K562 (cell line): ENCODE measurements around the gene CYP4B1. TPM values are rescaled to one million over a fixed set of nuclear protein-coding genes. Genes with fewer than 3 reads are reported as not detected.
"Not testable (repeated sequence)": the region's sequence is repeated elsewhere in the genome, so short reads cannot be mapped to it uniquely, and the experiment has no call there.

Source experiments
- ATAC-seq: fragments of 200-7000 bp; cut with Tn5 transposase; 3 replicates; pipeline ENCODE4 v1.9.1; 2020; ENCODE audit warnings: moderate library complexity
- BruUV-seq: library from RNA; stranded (reverse); fragments of 400-500 nt; replicated peaks from 2 replicates; lab custom pipeline; 2021; lab: Mats Ljungman, UMichigan
- CTCF ChIA-PET: fragments of 300-600 bp; formaldehyde crosslinking; extraction: SDS; loops from one replicate; lab custom pipeline; 2021; ENCODE audit warnings: low intra/inter-chr PET ratio; lab: Yijun Ruan, JAX
- POLR2A ChIA-PET: fragments of 300-600, 350-650 bp; sonication (Branson Sonifier 250); formaldehyde crosslinking; extraction: SDS; loops from one replicate; lab custom pipeline; 2021; ENCODE audit warnings: antibody characterized with exemption, inconsistent platforms; lab: Yijun Ruan, JAX
- DNase-seq, 4 experiments: peaks; one replicate each; pipeline versions ENCODE4 v3.0.0 to v3.0.0-alpha.2; 2011 to 2018; ENCODE audit warnings: low spot score in 3 of 4, mixed read lengths in 3 of 4; ENCODE audit errors: extremely low read depth in 1 of 4
- FAIRE-seq: peaks from 2 replicates; lab custom pipeline; 2011; peaks lifted over from hg19 to GRCh38; lab: Jason Lieb, UNC
- H2AFZ ChIP-seq: 2 replicates; pipeline ENCODE4 v1.6.0; 2011; ENCODE audit warnings: low read depth, low read length, control low read depth, inconsistent platforms
- H3K27ac ChIP-seq: fragments of 200-600 bp; 3 replicates; pipeline ENCODE4 v1.8.0; 2011; ENCODE audit warnings: low read depth, mild to moderate bottlenecking, control low read depth, inconsistent platforms, low read length, moderate library complexity, mixed read lengths; ENCODE audit errors: extremely low read depth
- H3K27me3 ChIP-seq, 2 experiments: fragments of 300-600 bp in 1 of 2; 2 replicates in 1 of 2; 3 replicates in 1 of 2; pipeline versions ENCODE4 v1.6.0 to v1.8.0; 2011; ENCODE audit warnings: inconsistent platforms in 2 of 2, low read length in 2 of 2, mild to moderate bottlenecking in 1 of 2, mixed read lengths in 1 of 2, moderate library complexity in 1 of 2; ENCODE audit not compliant: control insufficient read depth in 2 of 2, insufficient read depth in 2 of 2
- H3K36me3 ChIP-seq: fragments of 300-600 bp; 3 replicates; pipeline ENCODE4 v1.8.0; 2011; ENCODE audit warnings: mild to moderate bottlenecking, low read length, inconsistent platforms; ENCODE audit not compliant: control insufficient read depth, insufficient read depth
- H3K4me1 ChIP-seq, 2 experiments: fragments of 200-600 bp in 1 of 2; replicated peaks in 1 of 2; 2 replicates in 1 of 2; 3 replicates in 1 of 2; pipeline versions ENCODE4 v1.5.1 to v1.8.0; 2011; ENCODE audit warnings: inconsistent platforms in 2 of 2, low read length in 2 of 2, mild to moderate bottlenecking in 1 of 2, mixed read lengths in 1 of 2, moderate library complexity in 1 of 2; ENCODE audit not compliant: control insufficient read depth in 2 of 2, insufficient read depth in 2 of 2
- H3K4me2 ChIP-seq: 2 replicates; pipeline ENCODE4 v1.6.1; 2011; ENCODE audit warnings: low read length, control low read depth, inconsistent platforms, mixed read lengths; ENCODE audit not compliant: insufficient read depth
- H3K4me3 ChIP-seq: fragments of 200-600 bp; sonication (generic), shearing (Covaris generic); 2 replicates; pipeline ENCODE4 v1.5.1; 2016; ENCODE audit warnings: control low read depth, inconsistent platforms
- H3K79me2 ChIP-seq: fragments of 200-600 bp; 3 replicates; pipeline ENCODE4 v1.8.0; 2011; ENCODE audit warnings: low read length, inconsistent platforms; ENCODE audit not compliant: control insufficient read depth, insufficient read depth
- H3K9ac ChIP-seq, 2 experiments: 2 replicates each; pipeline versions ENCODE4 v1.6.0 to v1.6.1; 2011; ENCODE audit warnings: low read depth in 2 of 2, low read length in 2 of 2, control low read depth in 1 of 2, inconsistent platforms in 1 of 2, mild to moderate bottlenecking in 1 of 2, mixed read lengths in 1 of 2; ENCODE audit not compliant: insufficient read depth in 1 of 2
- H3K9me1 ChIP-seq: one replicate; pipeline ENCODE4 v1.6.0; 2011; ENCODE audit warnings: inconsistent platforms, mild to moderate bottlenecking, low read length, moderate library complexity; ENCODE audit not compliant: control insufficient read depth, insufficient read depth
- H3K9me3 ChIP-seq: replicated peaks from 2 replicates; pipeline ENCODE4 v1.5.1; 2011; ENCODE audit warnings: low read depth, low read length, inconsistent platforms; ENCODE audit not compliant: control insufficient read depth, insufficient read depth
- H4K20me1 ChIP-seq: replicated peaks from 2 replicates; pipeline ENCODE4 v1.6.1; 2011; ENCODE audit warnings: low read length, inconsistent platforms, mixed read lengths; ENCODE audit not compliant: control insufficient read depth, insufficient read depth
- ATF1 ChIP-seq, 2 experiments: fragments of 450-650 bp in 1 of 2; IDR thresholded peaks; 2 replicates each; pipeline ENCODE4 v1.6.1; 2016; ENCODE audit warnings: missing compliant biosample characterization in 1 of 2, missing genetic modification characterization in 1 of 2
- CREB1 ChIP-seq, 2 experiments: sonication (generic) in 1 of 2; formaldehyde crosslinking in 1 of 2; IDR thresholded peaks; 2 replicates each; pipeline versions ENCODE4 v1.6.1 to v1.8.0; 2012 to 2022; ENCODE audit warnings: inconsistent platforms in 1 of 2, mild to moderate bottlenecking in 1 of 2, missing genetic modification reagents in 1 of 2, moderate library complexity in 1 of 2
- CREM ChIP-seq: IDR thresholded peaks from 2 replicates; pipeline ENCODE4 v1.6.1; 2014; ENCODE audit warnings: antibody characterized with exemption, low read depth
- MTA1 ChIP-seq: fragments of 450-650 bp; IDR thresholded peaks from 2 replicates; pipeline ENCODE4 v1.6.1; 2017; ENCODE audit warnings: borderline replicate concordance
- PHF20 ChIP-seq: fragments of 450-650 bp; IDR thresholded peaks from 2 replicates; pipeline ENCODE4 v1.6.1; 2018; ENCODE audit not compliant: partially characterized antibody
- YY1 ChIP-seq, 3 experiments: IDR thresholded peaks; 2 replicates each; pipeline ENCODE4 v1.6.1; 2011; ENCODE audit warnings: low read length in 2 of 3, mild to moderate bottlenecking in 2 of 3, moderate library complexity in 2 of 3, borderline replicate concordance in 1 of 3, control low read depth in 1 of 3, low read depth in 1 of 3; ENCODE audit not compliant: insufficient read depth in 3 of 3, insufficient replicate concordance in 2 of 3, control insufficient read depth in 1 of 3, insufficient read length in 1 of 3; ENCODE audit errors: extremely low read depth in 1 of 3
- WGBS: fragments of 100-300 bp; shearing (Covaris generic); methylation state at CpG from one replicate; pipeline ENCODE4 v1.1.6; 2016; ENCODE audit warnings: low coverage, mixed read lengths; ENCODE audit not compliant: insufficient coverage; ENCODE audit errors: missing lambda C conversion rate; 5-methylcytosine and 5-hydroxymethylcytosine counted together
- in situ Hi-C: fragments of 300-500 bp; cut with MboI; formaldehyde crosslinking; loops from 4 replicates; pipeline ENCODE4 v1.15.0; 2018; ENCODE audit warnings: inconsistent platforms, mixed read lengths
- intact Hi-C: fragments of 100-400 bp; cut with micrococcal nuclease; formaldehyde crosslinking; loops from 2 replicates; pipeline ENCODE4 v1.14.2; 2022
- polyA plus RNA-seq, 8 experiments: library from polyadenylated mRNA; depleted of rRNA in 4 of 8; stranded (reverse) in 5 of 8; unstranded in 3 of 8; fragments of >200 nt; fragmentation: Nextera tagmentation in 2 of 8; fragmentation: Illumina TruSeq in 1 of 8; extraction: Ambion mirVana in 2 of 8; extraction: Trizol in 1 of 8; gene quantifications; 2 replicates each; pipeline versions ENCODE4 v1.2.1 to v1.2.3, GENCODE V29; 2011 to 2014; ENCODE audit warnings: inconsistent platforms in 1 of 8, missing spikeins in 1 of 8
- total RNA-seq, 7 experiments: library from RNA; depleted of rRNA in 6 of 7; stranded (reverse); fragments of >200 nt in 6 of 7; fragmentation: Illumina TruSeq in 2 of 7; extraction: Trizol in 2 of 7; gene quantifications; 2 replicates each; pipeline versions ENCODE4 v1.2.1 to v1.2.3, GENCODE V29; 2011 to 2021; ENCODE audit warnings: low replicate concordance in 1 of 7

CYP4B1 gene
- total and polyA plus RNA-seq, 9 of the 15 experiments (the other 6 are each of a cell fraction or from before 2014, with no cell fraction given), result 0.69 TPM; not detected in 8

GRCh38 chr1:46846386-46846785 lies 47.5 kb downstream of the CYP4B1 start:
- in situ Hi-C loops, intact Hi-C loops, H3K27ac ChIP-seq, BruUV-seq, H3K4me2 ChIP-seq, H3K4me3 ChIP-seq, ATAC-seq, CTCF ChIA-PET, H4K20me1 ChIP-seq, H3K79me2 ChIP-seq, H3K9me3 ChIP-seq, H3K9me1 ChIP-seq, FAIRE-seq: not testable (repeated sequence)
- peak overlapping the region; percentile 45; the same call in 1 of the 2 replicates for H2AFZ ChIP-seq
- peak in 1 of 4 experiments; percentile 10 for DNase-seq
- WGBS, result 0% methylated on average over 9 of the region's 9 CpGs
- TF ChIP-seq YY1 (IDR thresholded peaks at IDR 0.05; ENCODE audit: borderline replicate concordance in 1 of 3, control insufficient read depth in 1 of 3, extremely low read depth in 1 of 3, insufficient read depth in 3 of 3, insufficient read length in 1 of 3, insufficient replicate concordance in 2 of 3, low read depth in 1 of 3, low read length in 2 of 3), result peak in 2 of 3 experiments; percentile 18 to 48
- TF ChIP-seq, all 486 proteins: peak for 1; not testable (repeated sequence) for 485
- H3K27me3 ChIP-seq, H3K9ac ChIP-seq, H3K4me1 ChIP-seq, POLR2A ChIA-PET, H3K36me3 ChIP-seq: not testable (repeated sequence)

DNA sequence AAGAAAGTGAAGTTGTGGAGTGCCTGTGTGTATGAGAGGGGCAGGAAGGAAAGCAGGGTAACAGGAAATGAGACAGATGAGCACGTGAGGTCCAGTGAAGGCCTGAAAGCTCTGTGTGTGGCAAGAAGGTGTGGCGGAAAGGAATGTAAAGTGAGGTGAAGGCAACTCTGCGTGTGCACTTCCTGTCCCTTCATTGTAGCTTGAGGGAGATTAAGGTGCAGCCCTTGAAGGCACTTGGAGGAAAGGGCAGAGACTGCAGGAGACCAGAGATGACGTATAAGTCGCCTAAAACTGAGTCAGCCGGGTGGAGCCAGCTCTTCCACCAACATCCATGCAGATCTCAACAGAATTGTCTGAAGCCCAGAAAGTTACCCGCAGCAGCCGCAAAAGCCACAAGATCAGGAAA lies 58.8 kb downstream of the CYP4B1 start:
- intact Hi-C loops; H3K4me1 ChIP-seq; BruUV-seq; in situ Hi-C loops; H3K27ac ChIP-seq; H3K4me3 ChIP-seq; H3K36me3 ChIP-seq; CTCF ChIA-PET; TF ChIP-seq CREB1, ATF1 (CRISPR knock-in tag; IDR thresholded peaks at IDR 0.05): not testable (repeated sequence)
- TF ChIP-seq MTA1, result 0 out of 2 replicates have a peak, but pooled peaks have one; percentile 51
- peak; percentile 42 for TF ChIP-seq PHF20
- TF ChIP-seq CREB1 (IDR thresholded peaks at IDR 0.05), result 0 out of 2 replicates have a peak, but pooled peaks have one; percentile 42
- TF ChIP-seq ATF1 (tag; IDR thresholded peaks at IDR 0.05), result peak; percentile 40; the same call in 1 of the 2 replicates
- TF ChIP-seq CREM, result peak; percentile 73
- TF ChIP-seq, all 486 proteins: peak for 5; not testable (repeated sequence) for 481
- H3K27me3 ChIP-seq, H3K79me2 ChIP-seq, H3K9me3 ChIP-seq, H4K20me1 ChIP-seq, H3K9me1 ChIP-seq, POLR2A ChIA-PET, H2AFZ ChIP-seq, H3K9ac ChIP-seq, H3K4me2 ChIP-seq: not testable (repeated sequence)
- ATAC-seq (peak; percentile 63), FAIRE-seq (peak; percentile 78), DNase-seq (peak in 1 of 4 experiments; percentile 8)
- WGBS, result 3% methylated on average over 7 of the region's 8 CpGs
